COLO668 (cell line): ENCODE measurements around the gene CAMK4.
"Not testable (repeated sequence)": the region's sequence is repeated elsewhere in the genome, so short reads cannot be mapped to it uniquely, and the experiment has no call there.

Source experiments
- DNase-seq: peaks from one replicate; lab custom pipeline; 2025; ENCODE audit not compliant: unreplicated experiment; lab: John Stamatoyannopoulos, UW

Gene CAMK4

GRCh38 chr5:111310711-111311620 is 86.8 kb downstream of the CAMK4 start:
- no peak for DNase-seq

GRCh38 chr5:111311666-111312065 is 87.5 kb downstream of the CAMK4 start:
- DNase-seq = no peak

GRCh38 chr5:111313017-111313724 is 89.0 kb downstream of the CAMK4 start:
- no peak for DNase-seq

GRCh38 chr5:111320953-111321352 is 96.8 kb downstream of the CAMK4 start:
- DNase-seq = no peak

- DNase-seq = no peak
These were observed 97.2 kb downstream of the CAMK4 start for GRCh38 chr5:111321376-111321775.

GRCh38 chr5:111326551-111326950 is 102.4 kb downstream of the CAMK4 start:
- no peak for DNase-seq

GRCh38 chr5:111337133-111337532 is 112.9 kb downstream of the CAMK4 start:
- no peak for DNase-seq

GRCh38 chr5:111337688-111338087 is 113.5 kb downstream of the CAMK4 start:
- no peak for DNase-seq

GRCh38 chr5:111345731-111346130 is 121.5 kb downstream of the CAMK4 start:
- no peak for DNase-seq

- DNase-seq = no peak
These were observed 122.8 kb downstream of the CAMK4 start for GRCh38 chr5:111347021-111347420.

GRCh38 chr5:111348661-111349329 is 124.6 kb downstream of the CAMK4 start:
- no peak for DNase-seq

- no peak for DNase-seq
These were observed 125.2 kb downstream of the CAMK4 start for GRCh38 chr5:111349429-111349828.

GRCh38 chr5:111353035-111353434 is 128.9 kb downstream of the CAMK4 start:
- DNase-seq = no peak

GRCh38 chr5:111358726-111359125 is 134.5 kb downstream of the CAMK4 start:
- DNase-seq = not testable (repeated sequence)

- DNase-seq = no peak
These were observed 136.0 kb downstream of the CAMK4 start for GRCh38 chr5:111360173-111360572.

GRCh38 chr5:111364992-111365391 is 140.8 kb downstream of the CAMK4 start:
- DNase-seq = no peak

- DNase-seq = no peak
These were observed 142.2 kb downstream of the CAMK4 start for GRCh38 chr5:111366388-111366787.

- DNase-seq = no peak
These were observed 142.9 kb downstream of the CAMK4 start for GRCh38 chr5:111367115-111367514.

GRCh38 chr5:111372799-111373198 is 148.6 kb downstream of the CAMK4 start:
- DNase-seq = no peak

- no peak for DNase-seq
These were observed 150.2 kb downstream of the CAMK4 start for GRCh38 chr5:111374380-111374779.

- no peak for DNase-seq
These were observed 151.5 kb downstream of the CAMK4 start for GRCh38 chr5:111375645-111376044.

- DNase-seq = no peak
These were observed 153.1 kb downstream of the CAMK4 start for GRCh38 chr5:111377306-111377705.
